HepG2 (cell line): ENCODE results near the gene ACSM3. TPM values are rescaled to one million over a fixed set of nuclear protein-coding genes. Genes with fewer than 3 reads are reported as not detected.

ENCODE experiments used
- AKAP8 ChIP-seq: sonication (generic); formaldehyde crosslinking; IDR thresholded peaks from 2 replicates; pipeline ENCODE4 v1.5.1; 2020; ENCODE audit warnings: mild to moderate bottlenecking, missing genetic modification reagents
- BRF2 ChIP-seq: sonication (generic); formaldehyde crosslinking; IDR thresholded peaks from 2 replicates; pipeline ENCODE4 v1.8.1; 2022; ENCODE audit warnings: mild to moderate bottlenecking, missing genetic modification reagents
- ETS1 ChIP-seq: sonication (generic); formaldehyde crosslinking; IDR thresholded peaks from 2 replicates; pipeline ENCODE4 v1.4.0; 2020; ENCODE audit warnings: missing genetic modification reagents
- FOXK2 ChIP-seq: fragments of 450-650 bp; IDR thresholded peaks from 2 replicates; pipeline ENCODE4 v1.6.1; 2016
- HHEX ChIP-seq: IDR thresholded peaks from 2 replicates; pipeline ENCODE4 v1.6.1; 2016; ENCODE audit warnings: control low read depth
- KLF11 ChIP-seq: IDR thresholded peaks from 2 replicates; pipeline ENCODE4 v1.6.1; 2016; ENCODE audit warnings: missing compliant biosample characterization
- KLF6 ChIP-seq: IDR thresholded peaks from 2 replicates; pipeline ENCODE4 v1.8.0; 2016; ENCODE audit warnings: missing biosample characterization, missing genetic modification reagents
- PHF21A ChIP-seq: sonication (generic); formaldehyde crosslinking; IDR thresholded peaks from 2 replicates; pipeline ENCODE4 v1.5.0; 2020; ENCODE audit warnings: mild to moderate bottlenecking, missing genetic modification reagents
- PPARG ChIP-seq: conservative IDR thresholded peaks from 2 replicates; pipeline ENCODE4 v1.6.1; 2016; ENCODE audit warnings: missing biosample characterization, missing genetic modification reagents
- RFX5 ChIP-seq: IDR thresholded peaks from 2 replicates; pipeline ENCODE4 v1.6.1; 2011; ENCODE audit warnings: low read depth, low read length, improper control_type of control experiment
- RORA ChIP-seq: sonication (generic); formaldehyde crosslinking; IDR thresholded peaks from 2 replicates; pipeline ENCODE4 v1.5.0; 2020; ENCODE audit warnings: mild to moderate bottlenecking, missing genetic modification reagents, moderate library complexity
- TCF12 ChIP-seq, 2 experiments: fragments of 450-650 bp in 1 of 2; sonication (generic) in 1 of 2; formaldehyde crosslinking in 1 of 2; IDR thresholded peaks; 2 replicates each; pipeline versions ENCODE4 v1.6.1 to v1.8.0; 2017 to 2022; ENCODE audit warnings: antibody characterized with exemption in 1 of 2, mild to moderate bottlenecking in 1 of 2, missing genetic modification reagents in 1 of 2, moderate library complexity in 1 of 2
- TMF1 ChIP-seq: sonication (generic); formaldehyde crosslinking; IDR thresholded peaks from 2 replicates; pipeline ENCODE4 v1.8.1; 2022; ENCODE audit warnings: low read depth, missing genetic modification reagents
- ZNF224 ChIP-seq: sonication (generic); formaldehyde crosslinking; IDR thresholded peaks from 2 replicates; pipeline ENCODE4 v1.5.0; 2020; ENCODE audit warnings: mild to moderate bottlenecking, missing genetic modification reagents
- ZNF331 ChIP-seq: sonication (generic); formaldehyde crosslinking; IDR thresholded peaks from 2 replicates; pipeline ENCODE4 v1.4.0; 2020; ENCODE audit warnings: missing genetic modification reagents
- ZNF503 ChIP-seq: sonication (generic); formaldehyde crosslinking; IDR thresholded peaks from 2 replicates; pipeline ENCODE4 v1.4.0; 2020; ENCODE audit warnings: missing genetic modification reagents
- ZNF576 ChIP-seq: sonication (generic); formaldehyde crosslinking; IDR thresholded peaks from 2 replicates; pipeline ENCODE4 v1.4.0; 2020; ENCODE audit warnings: mild to moderate bottlenecking, missing genetic modification reagents
- ZNF747 ChIP-seq: sonication (generic); formaldehyde crosslinking; IDR thresholded peaks from 2 replicates; pipeline ENCODE4 v1.8.1; 2023; ENCODE audit warnings: missing genetic modification reagents, mild to moderate bottlenecking, borderline replicate concordance
- polyA plus RNA-seq, 8 experiments: library from polyadenylated mRNA; depleted of rRNA in 3 of 8; stranded (reverse) in 7 of 8; unstranded in 1 of 8; fragments of >200 nt; fragmentation: Illumina TruSeq in 4 of 8; extraction: Trizol in 4 of 8; gene quantifications; 2 replicates each; pipeline versions ENCODE4 v1.2.1 to v1.2.3, GENCODE V29; 2011 to 2016; ENCODE audit warnings: low read depth in 4 of 8, missing spikeins in 1 of 8, mixed read lengths in 1 of 8; ENCODE audit not compliant: insufficient read depth in 1 of 8
- total RNA-seq, 5 experiments: library from RNA; depleted of rRNA; stranded (reverse); fragments of >200 nt; fragmentation: Illumina TruSeq; extraction: Trizol; gene quantifications; 2 replicates each; pipeline ENCODE4 v1.2.3, GENCODE V29; 2016; ENCODE audit warnings: low read depth in 1 of 5
- TF ChIP-seq, protein P1 (sequence below): sonication (generic); formaldehyde crosslinking; IDR thresholded peaks from 2 replicates; pipeline ENCODE4 v1.4.0; 2020; ENCODE audit warnings: missing genetic modification reagents
- TF ChIP-seq, protein P2 (sequence below): sonication (generic); formaldehyde crosslinking; IDR thresholded peaks from 2 replicates; pipeline ENCODE4 v1.8.0; 2022; ENCODE audit warnings: mild to moderate bottlenecking, missing genetic modification reagents; ENCODE audit not compliant: insufficient replicate concordance

Gene ACSM3
- total and polyA plus RNA-seq, 2 of the 13 experiments (the other 11 are each of a cell fraction or from before 2014, with no cell fraction given), result 74.0 to 108 TPM

DNA sequence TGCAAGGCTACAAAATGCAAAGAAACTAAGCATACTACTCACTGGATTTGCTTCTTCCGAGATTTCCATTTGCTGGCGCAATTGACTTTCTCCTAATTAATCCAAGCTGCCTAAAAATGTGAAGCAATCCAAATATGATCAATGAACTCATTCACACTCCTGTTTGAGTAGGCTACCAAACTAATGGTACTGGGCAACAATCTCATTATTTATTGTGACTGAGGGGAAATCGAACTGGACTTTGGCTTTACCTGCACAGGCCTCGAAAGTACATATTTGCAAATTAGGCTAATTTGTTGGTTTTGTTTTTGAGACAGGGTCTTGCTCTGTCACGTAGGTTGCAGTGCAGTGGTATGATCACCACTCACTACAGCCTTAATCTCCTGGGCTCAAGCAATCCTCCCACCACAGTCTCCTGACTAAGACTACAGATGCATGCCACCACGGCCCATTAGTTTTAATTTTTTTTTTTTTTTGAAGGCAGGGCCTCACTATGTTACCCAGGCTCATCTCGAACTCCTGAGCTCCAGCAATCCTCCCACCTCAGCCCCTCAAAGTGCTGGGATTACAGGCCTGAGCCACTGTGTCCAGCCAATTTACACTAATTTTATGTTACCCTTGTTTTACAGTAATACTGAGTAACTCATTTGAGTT, 39.9 kb downstream of the ACSM3 start (continued):
- TF ChIP-seq ZNF503 (CRISPR knock-in tag) (peak; percentile 57; the same call in 1 of the 2 replicates), AKAP8 (CRISPR knock-in tag) (0 out of 2 replicates have a peak, but pooled peaks have one; percentile 37), FOXK2 (no peak), ZNF331 (CRISPR knock-in tag) (peak; percentile 83), RORA (CRISPR knock-in tag) (peak; percentile 56; the same call in 1 of the 2 replicates), KLF6 (CRISPR knock-in tag) (no peak), PPARG (CRISPR knock-in tag) (peak; percentile 59), PHF21A (peak; percentile 90), HHEX (CRISPR knock-in tag) (0 out of 2 replicates have a peak, but pooled peaks have one; percentile 56), ZNF224 (CRISPR knock-in tag) (0 out of 2 replicates have a peak, but pooled peaks have one; percentile 17), TCF12 (IDR thresholded peaks at IDR 0.05) (no peak), TCF12 (CRISPR knock-in tag; IDR thresholded peaks at IDR 0.05) (peak; percentile 73), TMF1 (CRISPR knock-in tag) (peak; percentile 80), BRF2 (CRISPR knock-in tag) (peak; percentile 85; the same call in 1 of the 2 replicates), KLF11 (CRISPR knock-in tag) (peak; percentile 60; the same call in 1 of the 2 replicates), RFX5 (no peak), ETS1 (CRISPR knock-in tag) (no peak), ZNF576 (no peak), ZNF747 (peak; percentile 66; the same call in 1 of the 2 replicates)
- TF ChIP-seq, protein P1, sequence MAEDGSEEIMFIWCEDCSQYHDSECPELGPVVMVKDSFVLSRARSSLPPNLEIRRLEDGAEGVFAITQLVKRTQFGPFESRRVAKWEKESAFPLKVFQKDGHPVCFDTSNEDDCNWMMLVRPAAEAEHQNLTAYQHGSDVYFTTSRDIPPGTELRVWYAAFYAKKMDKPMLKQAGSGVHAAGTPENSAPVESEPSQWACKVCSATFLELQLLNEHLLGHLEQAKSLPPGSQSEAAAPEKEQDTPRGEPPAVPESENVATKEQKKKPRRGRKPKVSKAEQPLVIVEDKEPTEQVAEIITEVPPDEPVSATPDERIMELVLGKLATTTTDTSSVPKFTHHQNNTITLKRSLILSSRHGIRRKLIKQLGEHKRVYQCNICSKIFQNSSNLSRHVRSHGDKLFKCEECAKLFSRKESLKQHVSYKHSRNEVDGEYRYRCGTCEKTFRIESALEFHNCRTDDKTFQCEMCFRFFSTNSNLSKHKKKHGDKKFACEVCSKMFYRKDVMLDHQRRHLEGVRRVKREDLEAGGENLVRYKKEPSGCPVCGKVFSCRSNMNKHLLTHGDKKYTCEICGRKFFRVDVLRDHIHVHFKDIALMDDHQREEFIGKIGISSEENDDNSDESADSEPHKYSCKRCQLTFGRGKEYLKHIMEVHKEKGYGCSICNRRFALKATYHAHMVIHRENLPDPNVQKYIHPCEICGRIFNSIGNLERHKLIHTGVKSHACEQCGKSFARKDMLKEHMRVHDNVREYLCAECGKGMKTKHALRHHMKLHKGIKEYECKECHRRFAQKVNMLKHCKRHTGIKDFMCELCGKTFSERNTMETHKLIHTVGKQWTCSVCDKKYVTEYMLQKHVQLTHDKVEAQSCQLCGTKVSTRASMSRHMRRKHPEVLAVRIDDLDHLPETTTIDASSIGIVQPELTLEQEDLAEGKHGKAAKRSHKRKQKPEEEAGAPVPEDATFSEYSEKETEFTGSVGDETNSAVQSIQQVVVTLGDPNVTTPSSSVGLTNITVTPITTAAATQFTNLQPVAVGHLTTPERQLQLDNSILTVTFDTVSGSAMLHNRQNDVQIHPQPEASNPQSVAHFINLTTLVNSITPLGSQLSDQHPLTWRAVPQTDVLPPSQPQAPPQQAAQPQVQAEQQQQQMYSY (CRISPR knock-in tag), result no peak
- TF ChIP-seq, protein P2, sequence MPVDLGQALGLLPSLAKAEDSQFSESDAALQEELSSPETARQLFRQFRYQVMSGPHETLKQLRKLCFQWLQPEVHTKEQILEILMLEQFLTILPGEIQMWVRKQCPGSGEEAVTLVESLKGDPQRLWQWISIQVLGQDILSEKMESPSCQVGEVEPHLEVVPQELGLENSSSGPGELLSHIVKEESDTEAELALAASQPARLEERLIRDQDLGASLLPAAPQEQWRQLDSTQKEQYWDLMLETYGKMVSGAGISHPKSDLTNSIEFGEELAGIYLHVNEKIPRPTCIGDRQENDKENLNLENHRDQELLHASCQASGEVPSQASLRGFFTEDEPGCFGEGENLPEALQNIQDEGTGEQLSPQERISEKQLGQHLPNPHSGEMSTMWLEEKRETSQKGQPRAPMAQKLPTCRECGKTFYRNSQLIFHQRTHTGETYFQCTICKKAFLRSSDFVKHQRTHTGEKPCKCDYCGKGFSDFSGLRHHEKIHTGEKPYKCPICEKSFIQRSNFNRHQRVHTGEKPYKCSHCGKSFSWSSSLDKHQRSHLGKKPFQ, result peak; percentile 57
